Femur (tissue), 1 donor: ENCODE measurements around the gene MLXIPL.
"Not testable (repeated sequence)": the region's sequence is repeated elsewhere in the genome, so short reads cannot be mapped to it uniquely, and the experiment has no call there.

ENCODE experiments used
- DNase-seq: peaks from one replicate; pipeline ENCODE4 v3.0.0-alpha.2; 2017

MLXIPL gene

GRCh38 chr7:73612598-73613269, 11.6 kb downstream of the MLXIPL start:
- no peak for DNase-seq

DNA sequence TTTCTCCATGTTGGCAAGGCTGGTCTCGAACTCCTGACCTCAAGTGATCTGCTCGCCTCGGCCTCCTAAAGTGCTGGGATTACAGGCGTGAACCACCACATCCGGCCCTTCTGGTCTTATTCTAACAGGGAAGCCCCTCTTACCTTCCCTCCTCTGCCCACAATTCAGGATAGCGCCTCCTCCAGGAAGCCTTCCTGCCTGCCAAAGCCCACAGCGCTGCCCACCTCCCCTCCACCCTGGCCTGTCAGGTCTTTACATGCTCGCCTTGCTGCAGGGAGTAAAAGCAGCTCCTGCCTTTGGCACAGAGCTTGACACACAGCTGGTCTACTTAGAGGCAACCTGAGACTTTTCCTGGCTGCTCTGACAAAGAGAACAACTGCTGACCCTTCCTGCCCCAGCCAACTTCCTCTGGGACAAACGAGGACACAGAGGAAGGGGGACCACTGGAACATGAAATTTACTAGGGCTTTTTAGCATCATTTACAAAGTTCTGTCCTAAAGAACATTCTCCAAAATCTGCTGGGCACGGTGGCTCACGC, 13.2 kb downstream of the MLXIPL start:
- no peak for DNase-seq

DNA sequence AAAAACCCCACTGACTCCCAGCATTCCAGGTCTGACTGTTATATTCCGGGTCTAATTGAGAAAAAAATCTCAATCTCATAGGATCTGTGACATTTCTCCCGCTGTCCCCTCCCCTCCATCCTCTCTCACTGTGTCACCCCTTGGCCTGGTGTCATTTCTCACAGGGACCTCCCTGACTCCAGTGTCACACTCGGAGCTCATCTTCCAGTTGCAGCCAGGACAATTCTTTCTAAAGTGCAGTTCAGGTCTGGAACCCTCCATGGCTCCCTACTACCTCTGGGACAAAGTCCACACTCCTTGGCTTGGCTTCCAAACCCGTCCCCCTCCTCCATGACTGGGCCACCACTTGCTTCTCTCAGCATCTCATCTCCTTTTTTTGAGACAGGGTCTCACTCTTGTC, 14.2 kb downstream of the MLXIPL start:
- no peak for DNase-seq

DNA sequence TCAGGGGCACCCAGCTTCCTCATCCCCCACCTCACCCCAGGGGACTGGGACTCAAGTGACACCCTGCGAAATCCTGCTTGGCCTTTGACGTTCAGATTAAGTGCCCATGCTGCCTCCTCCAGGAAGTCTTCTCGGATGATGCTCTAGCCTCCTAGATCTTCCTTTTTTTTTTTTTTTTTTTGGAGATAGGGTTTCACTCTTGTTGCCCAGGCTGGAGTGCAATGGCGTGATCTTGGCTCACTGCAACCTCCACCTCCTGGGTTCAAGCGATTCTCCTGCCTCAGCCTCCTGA, 16.7 kb downstream of the MLXIPL start:
- not testable (repeated sequence) for DNase-seq

- DNase-seq: peak; percentile 74
Observed at GRCh38 chr7:73606801-73607691, 17.3 kb downstream of the MLXIPL start.

- DNase-seq: no peak
Observed at GRCh38 chr7:73605601-73606220, 18.6 kb downstream of the MLXIPL start.

DNA sequence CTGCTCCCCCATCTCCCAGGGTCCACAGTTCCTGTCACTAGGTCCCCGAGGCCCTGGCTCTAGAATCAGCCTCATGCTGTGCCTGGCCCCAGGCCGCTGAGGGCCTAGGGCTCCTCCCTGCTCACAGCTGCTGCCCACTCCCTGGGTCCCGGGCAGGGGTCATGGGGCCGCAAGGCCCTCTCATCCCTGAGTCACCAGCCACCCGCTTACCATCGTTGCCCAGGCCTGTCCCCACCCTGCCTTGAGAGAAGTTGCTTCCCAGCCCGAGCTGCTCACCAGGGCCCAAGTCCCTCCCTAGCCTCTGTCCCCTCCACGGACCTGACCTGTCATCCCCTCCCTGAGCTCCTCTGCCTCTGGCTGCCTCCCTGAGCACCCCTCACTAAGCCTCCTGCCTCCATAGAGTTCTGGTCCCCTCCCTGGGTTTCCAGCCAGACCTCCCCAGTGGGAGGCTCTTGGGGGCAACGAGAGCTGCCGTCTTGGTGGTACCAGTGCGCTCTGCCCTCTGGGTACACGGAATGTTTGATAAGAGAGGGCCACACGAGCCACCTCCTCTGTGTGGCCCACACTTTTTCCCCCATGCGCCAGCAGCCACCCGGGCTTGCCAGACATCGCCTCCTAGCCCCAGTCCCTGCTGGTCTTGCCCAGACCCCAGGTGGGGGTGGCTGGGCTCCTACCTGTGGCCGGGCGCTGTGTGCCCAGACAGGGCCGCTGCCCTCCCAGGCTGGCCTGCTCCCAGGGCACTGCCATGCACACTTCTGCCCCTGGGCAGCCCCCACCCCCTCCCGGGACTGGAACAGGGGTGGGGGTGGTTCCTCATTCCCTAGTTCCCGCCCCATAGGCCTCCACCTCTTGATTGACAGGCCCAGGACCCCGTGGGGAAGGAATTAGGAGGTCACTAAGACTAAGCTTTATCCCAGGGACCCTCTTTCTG, 21.3 kb downstream of the MLXIPL start:
- no peak for DNase-seq

- no peak for DNase-seq
Observed at GRCh38 chr7:73599916-73600315, 24.4 kb downstream of the MLXIPL start.

DNA sequence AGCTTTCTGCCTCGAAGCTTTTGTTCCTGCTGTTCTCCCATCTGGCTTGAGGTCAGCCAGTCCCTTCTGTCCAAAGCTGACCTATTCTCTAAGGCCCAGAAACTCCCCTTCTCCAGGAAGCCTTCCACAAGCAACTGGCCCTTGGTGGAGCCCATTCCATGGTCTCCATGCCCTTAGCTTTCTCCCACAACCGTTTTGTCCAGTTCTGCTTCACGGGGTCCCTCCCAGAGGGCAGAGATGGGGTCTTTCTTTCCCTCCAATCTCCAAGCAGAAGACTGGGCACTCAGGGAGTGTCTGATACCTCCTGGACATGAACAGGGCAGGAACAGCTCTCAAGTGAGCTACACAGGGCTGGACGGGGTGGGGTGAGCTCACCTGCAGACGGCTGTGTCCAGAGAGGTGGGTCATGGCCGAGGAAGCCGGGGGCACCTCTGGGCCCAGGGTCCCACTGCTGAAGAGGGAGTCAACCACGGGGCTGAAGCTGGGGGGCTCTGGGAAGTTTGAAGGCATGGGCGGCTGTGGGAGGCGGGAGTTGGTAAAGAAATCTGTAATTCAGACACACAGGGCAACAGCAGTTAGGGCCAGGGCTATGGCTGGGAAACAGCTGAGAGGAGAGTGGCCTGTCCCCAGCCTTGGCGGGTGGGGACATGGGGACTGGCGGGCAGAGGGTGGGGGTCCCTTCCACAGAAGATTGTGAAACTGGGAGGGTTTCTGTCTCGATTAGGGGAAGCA, 25.0 kb downstream of the MLXIPL start:
- no peak for DNase-seq

DNA sequence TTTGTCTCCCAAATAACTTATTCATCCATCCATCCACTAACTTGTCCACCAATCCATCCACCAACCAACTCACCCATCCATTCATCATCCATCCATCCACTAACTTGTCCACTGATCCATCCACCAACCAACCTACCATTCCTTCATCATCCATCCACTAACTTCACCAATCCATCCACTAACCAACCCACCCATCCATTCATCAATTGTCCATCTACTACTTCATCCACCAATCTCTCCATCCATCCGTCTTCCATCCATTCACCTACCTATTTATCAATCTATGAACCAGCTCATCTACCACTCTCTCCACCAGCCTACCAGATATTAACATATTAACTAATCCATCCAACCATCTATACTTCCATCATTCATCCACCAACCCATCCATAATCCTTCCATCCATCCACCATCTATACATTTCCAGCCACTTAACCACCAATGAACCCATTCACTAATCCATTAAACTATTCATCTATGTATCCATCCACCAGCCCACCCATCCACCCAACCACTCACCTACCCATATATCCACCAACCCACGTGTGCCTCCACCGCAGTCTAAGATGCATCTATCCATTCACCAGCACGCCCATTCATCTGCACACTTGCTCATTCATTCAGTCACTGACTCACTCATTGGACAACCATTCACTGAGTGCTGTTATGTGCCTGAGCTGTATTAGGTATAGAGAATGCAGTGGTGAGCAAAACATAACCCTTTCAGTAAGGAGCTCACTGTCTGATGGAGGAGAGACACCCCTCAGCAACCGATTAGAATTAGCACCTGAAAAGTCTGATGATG, 26.1 kb downstream of the MLXIPL start:
- no peak for DNase-seq

DNA sequence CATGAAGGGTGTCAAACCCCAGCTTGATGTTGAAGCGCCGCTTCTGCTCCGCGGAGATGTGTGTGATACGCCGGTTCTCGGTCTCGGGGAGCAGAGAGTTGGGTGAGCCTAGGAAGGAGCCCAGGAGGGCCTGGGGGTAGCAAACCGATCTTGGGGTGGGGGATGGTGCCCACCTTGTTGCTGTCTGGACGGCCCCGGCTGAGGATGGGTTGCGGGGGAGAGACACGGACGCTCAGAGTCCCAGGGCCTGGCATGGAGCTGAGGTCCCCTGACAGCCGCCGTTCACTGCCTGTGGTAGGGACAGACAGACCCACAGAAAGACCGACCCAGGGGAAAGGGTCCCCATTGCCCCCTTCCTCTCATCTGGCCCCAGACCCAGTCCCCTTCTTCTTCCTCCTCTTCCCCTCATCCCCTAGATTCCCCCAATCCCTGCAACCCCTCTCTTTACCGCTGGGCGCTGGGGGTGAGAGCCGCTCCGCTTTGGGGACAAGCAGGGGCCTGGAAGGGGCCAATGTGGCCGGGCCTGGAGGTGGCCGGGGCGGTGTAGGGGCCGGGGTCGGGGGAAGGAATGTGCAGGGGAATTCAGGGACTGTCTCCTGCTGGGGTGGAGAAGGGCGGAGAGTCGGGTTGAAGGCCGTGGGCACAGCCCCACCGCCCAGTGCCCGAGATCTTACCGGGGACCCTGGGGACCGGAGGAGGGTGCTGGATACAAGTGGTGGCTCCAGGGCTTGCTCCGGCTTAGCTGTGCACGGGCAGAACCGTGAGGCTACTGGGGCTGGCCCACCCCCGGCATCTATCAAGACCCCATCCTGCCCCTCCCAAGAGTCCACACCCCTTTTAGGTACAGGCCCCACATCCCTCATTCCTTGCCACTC, 27.9 kb downstream of the MLXIPL start:
- DNase-seq: no peak

GRCh38 chr7:73595358-73595757, 29.0 kb downstream of the MLXIPL start:
- no peak for DNase-seq

DNA sequence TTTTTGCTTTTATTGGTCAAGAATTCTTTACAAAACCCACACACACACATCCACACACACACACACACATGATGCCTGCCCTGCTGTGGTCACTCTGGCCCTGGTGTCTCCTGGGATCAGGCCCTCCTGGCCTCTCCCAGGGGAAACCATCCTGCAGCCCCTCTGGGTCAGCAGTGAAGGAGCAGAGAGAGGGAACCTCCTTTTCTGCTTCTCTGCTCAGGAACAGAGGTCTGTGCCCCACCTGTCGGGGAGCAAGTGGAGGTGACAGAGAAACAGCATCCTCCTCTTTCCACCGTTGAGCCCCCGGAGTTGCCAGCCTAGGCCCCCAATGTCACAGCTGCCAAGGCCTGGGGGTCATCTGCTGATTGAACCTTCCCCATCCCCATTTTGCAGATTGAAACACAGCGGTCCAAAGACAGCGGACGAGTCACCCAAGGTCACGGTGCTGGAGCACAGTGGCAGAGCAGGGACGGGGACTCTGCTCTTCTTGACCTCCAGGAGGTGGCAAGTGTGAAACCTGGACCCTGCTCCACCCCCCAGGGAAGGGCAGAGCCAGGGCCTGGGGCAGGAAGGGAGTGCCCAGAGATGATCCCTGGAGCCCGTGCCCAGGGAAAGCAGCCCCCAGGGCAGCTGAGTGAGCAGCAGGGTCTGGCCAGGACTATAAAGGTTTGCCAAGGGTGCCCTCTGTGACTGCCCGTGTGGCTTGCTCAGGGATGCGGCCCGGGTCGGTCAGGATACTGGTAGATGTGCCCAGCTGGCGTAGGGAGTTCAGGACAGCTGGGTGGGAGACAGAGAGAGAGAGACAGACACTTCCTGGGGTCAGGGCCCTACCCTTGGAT, 30.9 kb downstream of the MLXIPL start:
- DNase-seq: no peak

GRCh38 chr7:73586911-73587310, 37.4 kb downstream of the MLXIPL start:
- no peak for DNase-seq

DNA sequence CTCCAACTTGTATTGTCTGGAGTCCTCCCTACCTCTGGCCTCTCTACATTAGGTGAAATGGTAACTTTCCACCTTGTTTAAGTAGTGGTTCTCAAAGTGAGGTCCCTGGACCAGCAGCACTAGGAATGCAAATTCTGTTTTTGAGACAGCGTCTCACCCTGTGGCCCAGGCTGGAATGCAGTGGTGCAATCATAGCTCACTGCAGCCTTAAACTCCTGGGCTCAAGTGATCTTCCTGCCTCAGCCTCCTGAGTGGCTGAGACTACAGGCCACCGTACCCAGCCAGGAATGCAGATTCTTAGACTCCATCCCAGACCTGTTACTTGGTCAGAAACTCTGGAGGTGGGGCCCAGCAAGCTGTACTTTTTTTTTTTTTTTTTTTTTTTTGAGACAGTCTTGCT, 39.1 kb downstream of the MLXIPL start:
- DNase-seq: no peak

GRCh38 chr7:73582664-73583202, 41.6 kb downstream of the MLXIPL start:
- no peak for DNase-seq

DNA sequence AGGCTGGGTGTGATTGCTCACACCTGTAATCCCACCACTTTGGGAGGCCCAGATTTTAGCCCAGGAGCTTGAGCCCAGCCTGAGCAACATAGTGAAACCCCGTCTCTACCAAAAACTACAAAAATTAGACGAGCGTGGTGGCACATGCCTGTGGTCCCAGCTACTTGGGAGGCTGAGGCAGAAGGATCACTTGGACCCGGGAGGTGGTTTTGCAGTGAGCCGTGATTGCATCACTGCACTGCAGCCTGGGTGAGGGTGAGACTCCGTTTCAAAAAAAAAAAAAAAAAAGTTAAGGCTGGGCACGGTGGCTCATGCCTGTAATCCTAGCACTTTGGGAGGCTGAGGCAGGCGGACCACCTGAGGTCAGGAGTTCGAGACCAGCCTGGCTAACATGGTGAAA, 43.3 kb downstream of the MLXIPL start:
- not testable (repeated sequence) for DNase-seq

DNA sequence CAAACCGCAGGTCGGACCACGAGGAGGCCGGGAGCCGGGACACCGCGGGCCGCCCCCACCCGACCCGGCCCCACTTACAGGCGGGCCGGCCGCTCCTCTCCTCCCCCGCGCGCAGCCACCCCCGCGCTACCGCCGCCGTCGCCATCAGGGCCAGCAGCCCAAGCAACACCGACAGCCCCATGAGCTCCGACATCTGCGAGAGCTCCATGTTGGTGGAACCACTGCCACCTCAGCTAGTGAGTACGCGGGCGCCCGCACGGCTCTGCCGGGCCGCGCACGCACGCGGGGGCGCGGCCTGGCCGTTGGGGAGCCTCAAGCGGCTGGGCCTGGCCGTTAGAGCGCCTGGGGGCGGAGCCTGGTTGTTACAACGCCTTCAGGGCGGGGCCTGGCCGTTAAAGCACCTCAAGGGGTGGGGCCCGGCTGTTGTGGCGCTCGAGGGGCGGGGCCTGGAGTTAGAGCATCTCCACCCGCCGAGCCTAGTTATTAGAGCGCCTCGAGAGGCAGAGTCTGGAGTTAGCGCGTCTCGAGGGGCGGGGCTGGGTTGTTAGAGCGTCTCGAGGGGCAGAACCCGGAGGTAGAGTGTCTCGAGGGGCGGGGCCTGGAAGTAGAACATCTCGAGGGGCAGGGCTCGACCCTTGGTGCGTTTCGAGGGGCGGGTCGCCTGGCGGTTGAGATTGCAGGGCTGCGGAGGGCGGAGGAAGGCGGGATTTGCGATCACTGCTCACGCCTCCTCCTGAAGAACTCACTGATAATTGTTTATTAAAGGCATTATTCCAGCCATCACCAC, 45.8 kb downstream of the MLXIPL start, which contains the start of gene TBL2:
TBL2 (minus strand) TSS at position 238 of the 787 bp plus-strand sequence; CDS start at position 208, 30 bp downstream.
- DNase-seq: peak; percentile 99
